Liver (tissue), 3 donors: ENCODE data around the gene TAS2R4.
"Not testable (repeated sequence)": the region's sequence is repeated elsewhere in the genome, so short reads cannot be mapped to it uniquely, and the experiment has no call there.

Source experiments
- ATF3 ChIP-seq: IDR thresholded peaks from 2 replicates; pipeline ENCODE4 v1.6.1; 2016; ENCODE audit warnings: antibody characterized with exemption
- CTCF ChIP-seq: fragments of 150-350 bp; IDR thresholded peaks from 2 replicates; pipeline ENCODE4 v1.5.1; 2017; ENCODE audit warnings: improper control_type of control experiment, low read depth, low read length; ENCODE audit not compliant: missing input control
- GABPA ChIP-seq, 2 donors: IDR thresholded peaks in 1 of 2; conservative IDR thresholded peaks in 1 of 2; 2 replicates each; pipeline ENCODE4 v1.6.1; 2016; ENCODE audit warnings: antibody characterized with exemption in 2 of 2, mild to moderate bottlenecking in 1 of 2, moderate library complexity in 1 of 2
- RAD21 ChIP-seq, 2 donors: IDR thresholded peaks; 2 replicates each; pipeline ENCODE4 v1.6.1; 2016; ENCODE audit warnings: antibody characterized with exemption in 2 of 2, mild to moderate bottlenecking in 2 of 2
- REST ChIP-seq: IDR thresholded peaks from 2 replicates; pipeline ENCODE4 v1.6.1; 2016; ENCODE audit warnings: antibody characterized with exemption, mild to moderate bottlenecking
- SP1 ChIP-seq: IDR thresholded peaks from 2 replicates; pipeline ENCODE4 v1.6.1; 2018; ENCODE audit warnings: antibody characterized with exemption, mild to moderate bottlenecking
- TAF1 ChIP-seq: conservative IDR thresholded peaks from 2 replicates; pipeline ENCODE4 v1.6.1; 2016; ENCODE audit warnings: antibody characterized with exemption, mild to moderate bottlenecking
- YY1 ChIP-seq: IDR thresholded peaks from 2 replicates; pipeline ENCODE4 v1.6.1; 2016; ENCODE audit warnings: antibody characterized with exemption, mild to moderate bottlenecking
- ZBTB33 ChIP-seq: IDR thresholded peaks from 2 replicates; pipeline ENCODE4 v1.6.1; 2016; ENCODE audit warnings: antibody characterized with exemption
- TF ChIP-seq, protein P1 (sequence below): IDR thresholded peaks from 2 replicates; pipeline ENCODE4 v1.6.1; 2016; ENCODE audit warnings: antibody characterized with exemption
- donor health status: healthy.
- donor health status: healthy.

- not testable (repeated sequence) for TF ChIP-seq REST; CTCF; SP1; RAD21 (IDR thresholded peaks at IDR 0.05); GABPA (IDR thresholded peaks at IDR 0.05 in 1 of 2, conservative IDR thresholded peaks at IDR 0.05 in 1 of 2); YY1; TAF1; ZBTB33; ATF3
- TF ChIP-seq, protein P1, sequence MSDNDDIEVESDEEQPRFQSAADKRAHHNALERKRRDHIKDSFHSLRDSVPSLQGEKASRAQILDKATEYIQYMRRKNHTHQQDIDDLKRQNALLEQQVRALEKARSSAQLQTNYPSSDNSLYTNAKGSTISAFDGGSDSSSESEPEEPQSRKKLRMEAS, result not testable (repeated sequence)
Observed at GRCh38 chr7:141751904-141752303, 24.6 kb upstream of the TAS2R4 start.
